Skeletal muscle cell (primary cell): ENCODE measurements around the gene SLC5A12.
A peak's percentile ranks its signal among the peaks of the same experiment; 100 is the strongest.
"Not testable (repeated sequence)": the region's sequence is repeated elsewhere in the genome, so short reads cannot be mapped to it uniquely, and the experiment has no call there.

Source experiments
- DNase-seq: peaks from one replicate; pipeline ENCODE4 v3.0.0-alpha.2; 2010; ENCODE audit warnings: low read depth
- H3K4me3 ChIP-seq: 2 replicates; pipeline ENCODE4 v1.5.1; 2011; ENCODE audit warnings: low read depth, mild to moderate bottlenecking, control low read depth, low read length, moderate library complexity

The SLC5A12 gene

DNA sequence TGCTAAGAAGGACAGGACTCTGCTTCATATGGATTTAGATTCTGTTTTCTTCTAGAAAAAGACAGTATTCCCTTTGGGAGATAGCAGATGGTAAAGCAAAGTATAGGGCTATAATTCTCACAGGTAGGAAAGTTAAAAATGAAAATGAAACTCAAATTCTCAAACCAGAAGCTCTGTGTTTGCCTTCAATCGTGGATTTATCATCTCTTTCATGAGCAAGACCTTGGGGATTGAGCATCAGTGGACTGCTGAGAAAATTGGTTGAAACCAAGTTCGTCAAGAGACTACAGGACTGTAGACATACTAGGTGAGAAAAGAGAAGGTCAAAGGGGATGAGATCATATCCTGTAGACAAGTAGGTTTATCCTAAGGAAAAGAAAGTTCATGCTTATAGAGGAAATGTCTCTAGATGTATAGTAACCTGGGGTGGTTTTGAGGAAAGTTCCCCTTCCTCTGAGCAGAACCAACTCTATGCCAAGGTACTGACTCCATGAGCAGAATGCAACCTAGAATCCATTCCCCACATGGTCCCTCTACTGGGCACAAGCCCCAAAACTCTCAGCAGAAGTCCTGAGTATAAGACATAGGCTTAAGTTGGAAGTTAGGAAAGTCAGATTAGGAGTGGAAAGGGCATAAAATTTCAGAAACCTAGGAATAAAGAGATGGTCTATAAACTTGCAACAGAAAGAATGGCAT is 46.5 kb downstream of the SLC5A12 start:
- DNase-seq = no peak
- no peak overlapping the region for H3K4me3 ChIP-seq

DNA sequence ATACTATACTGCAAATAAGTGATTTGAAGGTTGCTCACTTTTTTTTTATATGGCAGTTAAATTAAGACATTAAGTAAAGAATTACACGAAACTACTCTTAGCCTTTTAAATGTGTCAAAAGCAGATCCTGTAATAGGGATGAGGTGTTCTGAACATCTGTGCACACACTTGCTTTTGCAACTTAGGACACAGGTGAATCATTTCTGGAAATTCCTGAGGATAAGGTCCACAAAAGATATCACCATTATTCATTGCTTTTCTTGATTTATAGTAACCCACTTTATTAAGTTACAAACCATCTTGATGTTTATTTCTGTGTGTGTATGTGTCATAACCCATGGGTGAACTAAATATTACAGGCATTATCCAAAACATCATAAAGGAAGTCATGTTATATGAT is 55.9 kb downstream of the SLC5A12 start:
- no peak for DNase-seq
- H3K4me3 ChIP-seq = no peak overlapping the region

DNA sequence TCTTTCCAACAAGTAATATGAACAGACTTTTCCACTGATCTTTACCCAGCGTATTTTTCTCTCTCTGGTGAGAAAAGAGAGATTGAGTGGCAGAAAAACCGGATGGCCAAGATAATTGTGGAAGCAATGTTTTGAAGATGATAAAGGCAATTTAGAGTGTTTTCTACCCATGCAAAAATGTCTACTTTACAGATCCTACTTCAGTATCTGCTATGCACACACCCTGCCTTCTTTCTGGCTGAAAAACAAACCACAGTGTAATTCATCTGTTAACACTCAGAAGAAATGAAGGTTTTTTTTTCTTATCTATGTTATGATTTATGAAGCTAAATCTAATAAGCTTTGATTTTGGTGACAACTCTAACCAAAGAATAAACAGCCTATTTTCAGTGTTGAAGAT is 56.8 kb downstream of the SLC5A12 start:
- no peak overlapping the region for H3K4me3 ChIP-seq

DNA sequence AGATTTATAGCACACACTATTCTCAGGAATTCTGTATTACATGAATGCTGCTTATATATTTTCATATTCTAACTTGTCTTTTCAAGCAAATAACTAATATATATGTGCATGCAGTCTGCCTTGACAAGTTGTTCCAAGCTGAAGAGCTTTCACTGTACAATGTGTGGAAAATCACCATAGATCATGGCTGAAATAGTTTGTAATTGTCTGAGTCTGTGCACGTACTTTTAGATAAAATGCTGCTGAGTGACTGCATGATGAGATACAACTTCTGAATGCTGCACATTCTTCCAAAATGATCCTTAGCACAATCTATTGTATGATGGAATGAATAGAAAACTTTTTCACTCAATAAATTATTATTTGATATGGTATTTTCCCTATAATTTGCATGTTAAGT is 58.9 kb downstream of the SLC5A12 start:
- no peak for DNase-seq
- H3K4me3 ChIP-seq = no peak overlapping the region

More for the DNA sequence above, 56.8 kb downstream of the SLC5A12 start:
- no peak for DNase-seq

DNA sequence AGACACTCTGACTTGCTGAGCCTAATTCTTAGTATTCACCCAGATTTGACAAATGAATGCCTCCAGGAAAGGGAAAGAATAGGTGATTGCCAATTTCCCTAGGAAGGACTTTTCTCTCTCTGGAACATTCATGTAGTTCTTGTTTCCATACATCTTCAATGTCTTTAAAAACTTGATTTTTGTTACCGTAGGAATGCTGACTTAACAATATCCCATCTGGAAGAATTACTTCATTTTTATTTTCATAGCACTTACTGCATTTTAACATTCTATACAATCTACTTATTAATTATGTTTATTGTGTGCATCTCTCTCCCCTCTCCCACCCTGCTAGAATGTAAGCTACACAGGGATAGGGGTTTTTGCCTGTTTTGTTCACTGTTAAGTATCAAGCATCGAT is 66.6 kb downstream of the SLC5A12 start:
- H3K4me3 ChIP-seq = no peak overlapping the region
- no peak for DNase-seq

DNA sequence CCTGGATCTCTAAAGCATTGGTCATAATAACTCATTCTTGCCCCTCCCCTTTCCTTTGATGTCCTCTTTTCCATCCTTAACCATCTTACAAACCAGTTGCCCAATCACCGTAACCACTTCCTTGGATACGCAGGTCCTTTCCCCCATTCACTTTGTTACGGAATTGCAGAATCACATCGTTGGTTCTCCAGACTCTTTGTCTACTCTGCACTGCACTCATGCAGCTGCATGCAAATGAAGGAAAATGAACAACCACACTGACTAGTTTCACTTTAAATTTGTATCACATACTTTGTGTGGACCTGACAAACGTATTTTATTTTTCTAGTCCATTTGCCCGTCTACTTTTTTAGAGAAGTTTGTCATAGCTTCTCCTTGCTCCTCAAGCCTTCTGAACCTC is 69.9 kb downstream of the SLC5A12 start:
- no peak overlapping the region for H3K4me3 ChIP-seq
- no peak for DNase-seq

DNA sequence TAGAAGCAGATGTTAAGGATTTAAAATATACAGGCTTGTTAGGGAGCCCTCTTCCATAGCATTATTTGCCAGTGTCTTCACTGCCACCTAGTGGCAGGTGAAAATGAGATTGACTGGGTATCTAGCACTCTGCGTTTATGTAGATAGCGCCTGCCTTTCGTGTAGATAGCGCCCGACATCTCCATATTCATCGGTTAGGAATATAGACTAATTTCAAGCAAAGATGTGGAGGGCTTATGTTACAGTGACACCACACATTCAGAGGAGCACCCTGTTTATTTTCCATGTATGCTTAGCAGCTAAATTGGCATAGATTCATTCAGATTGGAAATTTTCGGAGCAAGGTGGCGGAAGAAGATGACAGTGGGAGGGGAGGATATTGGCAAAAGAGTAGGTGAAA is 72.0 kb downstream of the SLC5A12 start:
- H3K4me3 ChIP-seq = no peak overlapping the region
- peak; percentile 22 for DNase-seq

DNA sequence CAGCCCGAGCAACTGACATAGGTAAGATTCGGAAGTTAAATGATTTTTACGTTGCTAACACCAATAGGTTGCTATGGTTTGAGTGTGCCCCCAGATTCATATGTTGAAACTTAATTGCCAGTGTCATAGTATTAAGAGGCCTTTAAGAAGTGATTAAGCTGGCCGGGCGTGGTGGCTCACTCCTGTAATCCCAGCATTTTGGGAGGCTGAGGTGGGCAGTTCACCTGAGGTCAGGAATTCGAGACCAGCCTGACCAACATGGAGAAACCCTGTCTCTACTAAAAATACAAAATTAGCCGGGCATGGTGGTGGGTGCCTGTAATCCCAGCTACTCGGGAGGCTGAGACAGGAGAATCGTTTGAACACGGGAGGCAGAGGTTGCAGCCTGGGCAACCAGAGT is 78.5 kb downstream of the SLC5A12 start:
- not testable (repeated sequence) for DNase-seq, H3K4me3 ChIP-seq

DNA sequence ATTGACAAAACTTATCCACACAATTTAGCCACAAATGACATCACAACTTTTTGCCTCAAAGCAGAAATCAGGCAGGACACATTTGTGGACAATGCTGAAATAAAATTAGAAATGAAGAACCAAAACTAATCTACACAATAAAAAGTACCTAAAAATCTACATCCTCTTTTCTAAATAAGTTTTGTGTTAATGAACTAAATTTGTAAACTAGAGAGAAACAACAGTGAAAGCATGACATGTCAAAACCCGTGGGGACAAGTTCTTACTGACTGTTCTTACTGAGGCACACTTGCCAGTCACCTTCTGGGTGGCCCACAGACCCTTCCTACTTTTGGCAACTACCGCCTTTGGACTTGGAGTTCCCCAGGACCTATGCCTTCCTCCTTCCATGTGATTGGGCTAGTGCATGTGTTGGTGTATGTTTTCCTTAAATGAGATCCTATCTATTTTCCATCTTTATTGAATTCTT is 89.1 kb downstream of the SLC5A12 start:
- no peak for DNase-seq
- no peak overlapping the region for H3K4me3 ChIP-seq

DNA sequence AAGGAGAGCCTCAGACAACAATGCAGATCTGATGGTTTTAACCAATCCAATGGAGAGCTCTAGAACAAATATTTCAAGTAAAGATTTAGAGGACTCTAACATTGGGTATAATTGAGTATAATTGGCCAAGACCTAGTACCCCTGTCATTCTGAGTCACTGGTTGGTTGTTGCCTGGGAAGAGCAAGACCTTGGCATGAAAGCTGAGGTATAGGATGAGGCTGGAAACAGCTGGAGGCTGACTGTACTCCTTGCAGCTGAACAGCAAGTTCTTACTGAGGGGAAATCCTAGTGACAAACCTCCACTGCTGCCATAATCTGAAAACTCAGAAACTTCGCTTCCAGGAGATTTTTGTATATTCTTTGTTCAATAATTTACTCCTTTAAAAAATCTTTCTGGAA is 95.5 kb downstream of the SLC5A12 start:
- H3K4me3 ChIP-seq = no peak overlapping the region
- DNase-seq = peak; percentile 45

DNA sequence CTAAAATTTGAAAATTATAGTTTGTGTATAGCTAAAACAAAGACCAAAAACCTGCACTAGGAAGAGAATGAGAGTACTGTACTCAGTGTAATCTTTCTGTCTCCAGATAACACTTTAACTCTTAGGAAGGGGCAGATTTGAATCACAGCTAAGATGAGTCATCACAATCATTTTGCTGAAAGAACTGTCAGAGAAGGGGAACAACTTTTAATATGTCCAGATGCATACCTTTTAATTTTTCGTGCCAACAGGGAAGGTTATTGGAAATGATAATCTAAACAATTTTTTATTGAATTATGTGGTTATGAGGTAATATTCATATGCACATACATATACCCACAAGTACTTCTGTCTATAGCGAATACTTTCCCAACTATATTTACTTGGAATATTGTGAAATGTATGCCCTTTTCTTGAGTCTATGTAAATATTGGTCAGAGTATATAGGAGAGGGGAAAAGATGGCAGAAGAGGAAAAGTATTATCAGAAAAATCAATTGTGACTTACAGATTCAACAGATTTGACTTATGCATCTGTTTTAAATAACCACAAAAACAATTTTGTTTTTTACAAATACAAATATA is 98.7 kb downstream of the SLC5A12 start:
- DNase-seq = peak; percentile 8

DNA sequence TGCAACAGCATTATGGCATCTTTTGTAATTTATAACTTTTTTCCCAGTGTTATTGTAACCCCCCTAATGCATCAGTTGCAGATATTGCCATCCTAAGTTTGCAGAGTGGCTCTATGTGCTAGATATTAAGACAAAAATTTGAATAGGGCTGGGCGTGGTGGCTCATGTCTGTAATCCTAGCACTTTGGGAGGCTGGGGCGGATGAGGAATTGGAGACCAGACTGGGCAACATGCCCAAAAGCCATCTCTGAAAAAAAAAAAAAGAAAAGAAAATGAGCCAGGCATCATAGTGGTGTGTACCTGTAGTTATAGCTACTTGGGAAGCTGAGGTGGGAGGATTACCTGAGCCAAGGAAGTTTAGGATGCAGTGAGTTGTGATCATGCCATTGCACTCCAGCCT is 99.7 kb downstream of the SLC5A12 start:
- no peak overlapping the region for H3K4me3 ChIP-seq

More for the DNA sequence above, 98.7 kb downstream of the SLC5A12 start:
- no peak overlapping the region for H3K4me3 ChIP-seq

DNA sequence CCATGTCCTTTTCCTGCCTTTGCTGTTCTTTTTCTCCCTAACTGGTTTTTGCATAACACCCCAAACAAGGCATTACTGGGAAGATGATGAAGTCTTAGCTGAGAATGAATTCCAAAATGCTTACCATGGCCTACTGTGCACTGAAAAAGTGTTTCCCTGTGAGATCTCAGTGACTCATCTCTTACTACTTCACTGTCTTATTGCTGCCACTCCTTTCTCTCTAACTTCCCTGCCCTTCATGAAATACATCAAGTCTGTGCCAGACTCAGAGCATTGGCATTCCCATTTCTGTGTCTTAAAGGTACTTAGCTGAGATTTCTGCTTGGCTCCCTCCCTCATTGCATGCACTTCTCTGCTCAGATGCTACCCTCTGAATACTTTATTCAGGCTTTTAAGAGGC is 100.7 kb downstream of the SLC5A12 start:
- H3K4me3 ChIP-seq = no peak overlapping the region
- DNase-seq = peak; percentile 90

More for the DNA sequence above, 99.7 kb downstream of the SLC5A12 start:
- DNase-seq = no peak

DNA sequence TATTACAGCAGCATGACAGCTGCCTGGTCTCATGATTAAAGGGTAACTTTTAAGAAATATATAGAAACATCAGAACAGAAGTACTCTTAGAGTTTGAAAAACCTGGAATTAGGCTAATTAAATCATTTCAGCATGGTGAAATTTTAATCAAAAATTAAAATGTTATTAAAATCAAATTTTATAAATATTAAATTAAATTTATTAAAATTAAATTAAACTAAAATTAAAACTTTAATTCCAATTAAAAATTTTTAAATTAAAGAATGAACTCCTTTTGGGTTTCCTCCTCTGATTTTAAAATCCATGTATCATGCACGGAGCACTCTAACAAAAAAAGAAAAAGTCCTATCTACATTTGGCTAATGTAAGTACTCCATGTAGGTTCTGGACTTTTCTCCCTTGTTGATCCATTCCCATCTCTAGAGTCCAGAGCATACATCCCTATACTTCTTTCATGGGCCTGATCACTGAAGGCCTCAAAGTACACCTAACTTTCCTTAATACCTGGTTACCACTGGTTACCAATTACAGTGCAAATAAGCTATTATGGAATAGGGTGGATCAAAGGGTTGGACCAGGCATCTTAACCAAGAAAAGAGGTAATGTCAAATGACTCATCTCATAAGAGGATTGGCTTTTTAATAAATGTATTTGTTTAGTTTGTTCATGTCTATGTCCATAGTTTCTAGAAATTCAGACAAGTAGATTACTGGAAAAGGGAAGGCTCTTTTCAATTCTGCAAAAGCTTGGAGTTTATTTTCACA is 101.4 kb downstream of the SLC5A12 start:
- no peak overlapping the region for H3K4me3 ChIP-seq
- no peak for DNase-seq

DNA sequence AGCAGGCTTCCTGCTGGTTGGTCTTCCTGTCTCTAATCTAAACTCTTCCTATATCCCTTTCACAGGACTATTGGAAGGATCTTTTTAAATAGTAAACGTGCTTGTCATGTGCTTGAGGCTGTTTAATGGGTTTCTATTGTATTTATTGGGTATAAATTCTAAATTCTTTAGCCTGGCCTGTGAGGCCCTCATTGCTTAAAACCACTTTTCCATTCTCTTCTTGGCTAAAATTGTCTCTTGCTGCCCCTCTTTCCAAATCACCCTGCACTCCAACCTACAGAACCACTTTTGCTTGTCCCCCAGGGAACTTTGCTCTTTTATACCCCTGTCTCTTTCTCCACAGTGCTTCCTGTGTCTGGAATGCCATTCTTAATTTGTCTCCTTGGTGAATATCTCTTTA is 103.4 kb downstream of the SLC5A12 start:
- no peak for DNase-seq
- no peak overlapping the region for H3K4me3 ChIP-seq
